GM21360 (cell line): ENCODE data around the gene TBC1D7.
A peak's percentile ranks its signal among the peaks of the same experiment; 100 is the strongest.
"Not testable (repeated sequence)": the region's sequence is repeated elsewhere in the genome, so short reads cannot be mapped to it uniquely, and the experiment has no call there.

Source experiments
- ATAC-seq: cut with Tn5 transposase; IDR thresholded peaks from one replicate; pipeline ENCODE4 v1.9.1; 2021; ENCODE audit warnings: mild to moderate bottlenecking, moderate library complexity; ENCODE audit not compliant: unreplicated experiment

The TBC1D7 gene

GRCh38 chr6:13326031-13326586 lies 2.2 kb downstream of the TBC1D7 start:
- ATAC-seq, result not testable (repeated sequence)

- no peak for ATAC-seq
These were observed 8.3 kb downstream of the TBC1D7 start for GRCh38 chr6:13319891-13320564.

GRCh38 chr6:13318821-13319220 lies 9.5 kb downstream of the TBC1D7 start:
- ATAC-seq, result no peak

GRCh38 chr6:13315896-13316295 lies 12.4 kb downstream of the TBC1D7 start:
- no peak for ATAC-seq

GRCh38 chr6:13314806-13315205 lies 13.5 kb downstream of the TBC1D7 start:
- no peak for ATAC-seq

GRCh38 chr6:13311155-13311554 lies 17.2 kb downstream of the TBC1D7 start:
- ATAC-seq, result no peak

GRCh38 chr6:13308332-13308731 lies 20.0 kb downstream of the TBC1D7 start:
- no peak for ATAC-seq

- ATAC-seq, result no peak
These were observed 20.8 kb downstream of the TBC1D7 start for GRCh38 chr6:13307508-13307995.

GRCh38 chr6:13305791-13306190 lies 22.5 kb downstream of the TBC1D7 start:
- ATAC-seq, result no peak

- ATAC-seq, result no peak
These were observed 23.0 kb downstream of the TBC1D7 start for GRCh38 chr6:13305288-13305687.

GRCh38 chr6:13304580-13305260 lies 23.6 kb downstream of the TBC1D7 start:
- peak; percentile 34 for ATAC-seq

GRCh38 chr6:13304101-13304500 lies 24.2 kb downstream of the TBC1D7 start:
- ATAC-seq, result no peak

- peak; percentile 54 for ATAC-seq
These were observed 24.7 kb downstream of the TBC1D7 start for GRCh38 chr6:13303668-13304017.

GRCh38 chr6:13302751-13303667 lies 25.3 kb downstream of the TBC1D7 start:
- peak; percentile 67 for ATAC-seq

GRCh38 chr6:13302291-13302690 lies 26.0 kb downstream of the TBC1D7 start:
- ATAC-seq, result no peak

- no peak for ATAC-seq
These were observed 27.4 kb downstream of the TBC1D7 start for GRCh38 chr6:13300643-13301590.

GRCh38 chr6:13299918-13300317 lies 28.4 kb downstream of the TBC1D7 start:
- no peak for ATAC-seq

GRCh38 chr6:13299403-13299821 lies 28.9 kb downstream of the TBC1D7 start:
- ATAC-seq, result no peak

- no peak for ATAC-seq
These were observed 29.9 kb downstream of the TBC1D7 start for GRCh38 chr6:13298446-13298845.

- no peak for ATAC-seq
These were observed 30.9 kb downstream of the TBC1D7 start for GRCh38 chr6:13297391-13297790.
